Ascending aorta (tissue), 2 donors: ENCODE results near the gene YTHDF2. TPM values are rescaled to one million over a fixed set of nuclear protein-coding genes. Genes with fewer than 3 reads are reported as not detected.
"Not testable (repeated sequence)": the region's sequence is repeated elsewhere in the genome, so short reads cannot be mapped to it uniquely, and the experiment has no call there.

Source experiments
- DNase-seq, 2 donors: peaks; one replicate each; pipeline ENCODE4 v3.0.0-alpha.2; 2019; ENCODE audit warnings: low spot score in 2 of 2
- H3K27ac ChIP-seq, 2 donors: fragments of 200-600 bp; sonication (generic); one replicate each; pipeline ENCODE4 v1.5.1; 2016 to 2017; ENCODE audit warnings: mild to moderate bottlenecking in 1 of 2
- H3K27me3 ChIP-seq: fragments of 200-600 bp; sonication (generic); one replicate; pipeline ENCODE4 v1.5.1; 2017
- H3K36me3 ChIP-seq, 2 donors: fragments of 200-600 bp; sonication (generic); one replicate each; pipeline ENCODE4 v1.5.1; 2016
- H3K4me1 ChIP-seq, 2 donors: fragments of 200-600 bp; sonication (generic); one replicate each; pipeline ENCODE4 v1.5.1; 2016 to 2017; ENCODE audit warnings: mild to moderate bottlenecking in 1 of 2
- H3K4me3 ChIP-seq, 2 donors: fragments of 200-600 bp; sonication (generic); one replicate each; pipeline ENCODE4 v1.5.1; 2016 to 2017; ENCODE audit warnings: mild to moderate bottlenecking in 1 of 2
- H3K9me3 ChIP-seq, 2 donors: fragments of 200-600 bp; sonication (generic); one replicate each; pipeline ENCODE4 v1.5.1; 2016
- intact Hi-C: fragments of 100-400 bp; cut with DNase I; formaldehyde crosslinking; loops from one replicate; pipeline ENCODE4 v1.15.1; 2023
- total RNA-seq: library from RNA; depleted of rRNA; stranded (reverse); fragments of >200 nt; gene quantifications from one replicate; pipeline ENCODE4 v1.1.0, GENCODE V29; 2016
- TF ChIP-seq, protein P1 (sequence below), 3 experiments: fragments of 200-600 bp in 2 of 3; fragments of 450-650 bp in 1 of 3; sonication (generic) in 2 of 3; IDR thresholded peaks; one replicate each; pipeline ENCODE4 v1.5.1; 2016 to 2019; ENCODE audit warnings: antibody characterized with exemption in 3 of 3, mild to moderate bottlenecking in 1 of 3, moderate library complexity in 1 of 3

YTHDF2 gene
- total RNA-seq, 1 donor from 2014 or later, result 50.6 TPM

DNA sequence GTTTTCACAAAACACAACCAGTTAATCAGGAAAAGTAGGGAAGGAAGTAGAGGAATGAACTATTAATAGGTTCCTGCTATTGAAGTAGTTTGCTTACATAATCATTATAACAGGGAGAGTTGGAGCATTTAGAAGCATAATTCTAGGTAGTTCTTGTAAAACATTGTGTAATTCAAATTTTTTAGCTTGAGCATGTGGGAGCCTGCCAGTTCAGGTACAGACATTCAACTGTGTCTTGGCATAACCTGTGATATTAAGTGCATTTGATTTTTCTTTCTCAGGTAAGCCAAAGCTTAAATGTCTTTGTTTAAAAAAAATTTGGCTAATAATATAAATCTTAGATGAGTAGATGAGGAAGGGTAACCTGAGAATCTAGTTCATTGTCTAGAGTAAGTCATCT lies 3.4 kb downstream of the YTHDF2 start:
- H3K27ac ChIP-seq, result no peak overlapping the region
- no peak overlapping the region for H3K4me3 ChIP-seq
- no peaks in the 10 kb centered on the region for H3K9me3 ChIP-seq
- peaks cover 46 to 61% of the 10 kb centered on the region in 2 donors for H3K36me3 ChIP-seq
- TF ChIP-seq, protein P1, sequence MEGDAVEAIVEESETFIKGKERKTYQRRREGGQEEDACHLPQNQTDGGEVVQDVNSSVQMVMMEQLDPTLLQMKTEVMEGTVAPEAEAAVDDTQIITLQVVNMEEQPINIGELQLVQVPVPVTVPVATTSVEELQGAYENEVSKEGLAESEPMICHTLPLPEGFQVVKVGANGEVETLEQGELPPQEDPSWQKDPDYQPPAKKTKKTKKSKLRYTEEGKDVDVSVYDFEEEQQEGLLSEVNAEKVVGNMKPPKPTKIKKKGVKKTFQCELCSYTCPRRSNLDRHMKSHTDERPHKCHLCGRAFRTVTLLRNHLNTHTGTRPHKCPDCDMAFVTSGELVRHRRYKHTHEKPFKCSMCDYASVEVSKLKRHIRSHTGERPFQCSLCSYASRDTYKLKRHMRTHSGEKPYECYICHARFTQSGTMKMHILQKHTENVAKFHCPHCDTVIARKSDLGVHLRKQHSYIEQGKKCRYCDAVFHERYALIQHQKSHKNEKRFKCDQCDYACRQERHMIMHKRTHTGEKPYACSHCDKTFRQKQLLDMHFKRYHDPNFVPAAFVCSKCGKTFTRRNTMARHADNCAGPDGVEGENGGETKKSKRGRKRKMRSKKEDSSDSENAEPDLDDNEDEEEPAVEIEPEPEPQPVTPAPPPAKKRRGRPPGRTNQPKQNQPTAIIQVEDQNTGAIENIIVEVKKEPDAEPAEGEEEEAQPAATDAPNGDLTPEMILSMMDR (IDR thresholded peaks at IDR 0.05), result no peak
- intact Hi-C loops, result no loop called here
- peaks cover 5 to 34% of the 10 kb centered on the region in 2 donors for H3K4me1 ChIP-seq
- no peaks in the 10 kb centered on the region for H3K27me3 ChIP-seq
- DNase-seq, result no peak

GRCh38 chr1:28744184-28744583 lies 7.4 kb downstream of the YTHDF2 start:
- peaks cover 0 to 39% of the 10 kb centered on the region in 2 donors for H3K4me1 ChIP-seq
- peak overlapping the region in 1 of 2 donors; percentile 25 for H3K4me3 ChIP-seq
- no peaks in the 10 kb centered on the region for H3K27me3 ChIP-seq
- H3K36me3 ChIP-seq, result peaks cover 45 to 66% of the 10 kb centered on the region in 2 donors
- H3K9me3 ChIP-seq, result no peaks in the 10 kb centered on the region
- intact Hi-C loops, result no loop called here
- H3K27ac ChIP-seq, result no peak overlapping the region
- DNase-seq, result no peak
- TF ChIP-seq, protein P1 (IDR thresholded peaks at IDR 0.05), result no peak

DNA sequence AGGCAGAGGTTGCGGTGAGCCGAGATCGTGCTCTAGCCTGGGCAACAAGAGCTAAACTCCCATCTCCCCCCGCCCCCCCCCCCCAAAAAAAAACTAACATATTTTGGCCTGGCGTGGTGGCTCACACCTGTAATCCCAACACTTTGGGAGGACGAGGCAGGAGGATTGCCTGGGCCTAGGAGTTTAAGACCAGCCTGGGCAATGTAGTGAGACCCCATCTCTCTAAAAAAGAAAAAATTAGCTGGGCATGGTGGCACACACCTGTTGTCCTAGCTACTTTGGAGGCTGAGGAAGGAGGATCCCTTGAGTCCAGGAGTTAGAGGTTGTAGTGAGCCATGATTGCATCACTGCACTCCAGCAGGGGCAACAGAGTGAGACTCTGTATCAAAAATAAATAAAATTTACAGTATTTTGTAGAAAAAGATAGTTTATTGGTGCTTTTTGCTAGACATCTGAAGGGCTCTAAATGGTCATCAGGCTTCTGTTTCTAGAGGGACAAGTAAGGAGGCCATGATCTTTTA lies 9.0 kb downstream of the YTHDF2 start:
- Histone ChIP-seq H3K4me1 (peaks cover 0 to 36% of the 10 kb centered on the region in 2 donors), H3K4me3 (no peak overlapping the region), H3K36me3 (peaks cover 38 to 51% of the 10 kb centered on the region in 2 donors), H3K27me3 (no peaks in the 10 kb centered on the region), H3K9me3 (no peaks in the 10 kb centered on the region), H3K27ac (no peak overlapping the region)
- TF ChIP-seq, protein P1 (IDR thresholded peaks at IDR 0.05), result no peak
- intact Hi-C loops, result no loop called here
- no peak for DNase-seq

DNA sequence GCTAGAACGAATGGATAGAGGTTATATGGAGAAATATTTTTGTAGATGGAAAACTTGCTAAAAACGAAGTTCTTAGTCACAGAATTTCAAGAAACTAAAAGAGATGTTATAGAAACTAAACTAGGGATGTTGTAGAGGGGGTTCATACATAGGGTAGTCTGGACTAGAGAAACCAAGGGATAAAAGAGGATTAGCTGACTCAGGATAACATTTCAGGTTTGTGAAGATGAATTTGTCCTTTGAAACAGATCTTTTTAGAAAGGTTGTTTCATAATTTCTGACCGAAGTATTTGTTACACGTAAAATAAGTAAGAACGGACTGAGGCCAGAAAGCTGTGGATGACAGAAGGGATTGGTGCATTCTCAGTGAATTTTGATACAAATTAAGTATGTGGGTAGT lies 13.6 kb downstream of the YTHDF2 start:
- intact Hi-C loops, result no loop called here
- H3K4me3 ChIP-seq, result no peak overlapping the region
- H3K27me3 ChIP-seq, result no peaks in the 10 kb centered on the region
- peaks cover 3 to 46% of the 10 kb centered on the region in 2 donors for H3K4me1 ChIP-seq
- no peak for DNase-seq
- H3K27ac ChIP-seq, result no peak overlapping the region
- no peaks in the 10 kb centered on the region for H3K9me3 ChIP-seq
- peaks cover under 1 to 9% of the 10 kb centered on the region in 2 donors for H3K36me3 ChIP-seq
- TF ChIP-seq, protein P1 (IDR thresholded peaks at IDR 0.05), result no peak

- H3K36me3 ChIP-seq, intact Hi-C loops, DNase-seq, H3K9me3 ChIP-seq, H3K27me3 ChIP-seq, H3K27ac ChIP-seq: not testable (repeated sequence)
- peaks cover 3 to 44% of the 10 kb centered on the region in 2 donors for H3K4me1 ChIP-seq
- peak overlapping the region in 1 of 2 donors; percentile 11 for H3K4me3 ChIP-seq
Observed at GRCh38 chr1:28750771-28751294, 14.1 kb downstream of the YTHDF2 start.

DNA sequence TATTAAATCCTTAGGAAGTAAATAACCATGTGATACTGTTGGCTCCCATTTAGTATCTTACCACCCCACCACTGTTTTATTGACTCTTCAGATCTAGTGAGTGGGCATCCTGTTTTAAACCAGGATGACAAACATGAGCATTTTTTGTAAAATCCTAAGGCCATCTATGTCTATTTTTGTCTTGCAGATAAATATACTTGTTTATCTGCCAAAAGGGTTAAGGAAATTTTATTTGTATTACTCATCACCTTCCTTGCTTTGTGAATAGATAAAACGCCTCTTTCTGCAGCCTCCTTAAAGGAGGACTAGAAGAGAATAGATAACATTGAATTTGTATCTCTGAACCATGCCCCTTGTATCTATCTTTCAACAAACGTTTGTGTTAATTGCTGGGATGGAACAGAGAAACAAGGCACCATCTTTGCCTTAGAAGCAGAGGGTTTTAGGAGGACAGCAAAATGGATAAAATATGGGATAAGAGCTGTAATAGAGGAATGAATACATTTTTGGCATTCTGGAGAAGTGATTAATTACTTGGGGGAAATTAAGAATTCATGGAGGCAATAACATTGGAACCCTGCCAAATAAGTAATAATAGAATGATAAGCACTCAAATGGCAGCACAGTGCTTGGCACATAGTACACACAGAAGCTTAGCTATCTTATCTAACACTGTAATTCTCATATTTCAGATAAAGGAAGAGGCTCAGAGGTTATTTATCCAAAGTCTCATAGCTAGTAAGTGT lies 14.7 kb downstream of the YTHDF2 start:
- DNase-seq, result no peak

More for the DNA sequence above, 14.7 kb downstream of the YTHDF2 start:
- Histone ChIP-seq H3K36me3 (no peaks in the 10 kb centered on the region), H3K27ac (no peak overlapping the region), H3K27me3 (no peaks in the 10 kb centered on the region), H3K9me3 (no peaks in the 10 kb centered on the region), H3K4me1 (peaks cover 3 to 45% of the 10 kb centered on the region in 2 donors), H3K4me3 (peak overlapping the region in 1 of 2 donors; percentile 11)
- TF ChIP-seq, protein P1 (IDR thresholded peaks at IDR 0.05), result no peak
- intact Hi-C loops, result no loop called here
